H9 (cell line): ENCODE measurements around the gene CHRDL1. TPM values are rescaled to one million over a fixed set of nuclear protein-coding genes. Genes with fewer than 3 reads are reported as not detected.

Source experiments
- DNase-seq: peaks from one replicate; pipeline ENCODE4 v3.0.0-alpha.2; 2017
- H2AFZ ChIP-seq: one replicate; pipeline ENCODE4 v1.6.1; 2013; ENCODE audit warnings: mild to moderate bottlenecking, low read length, control low read depth, moderate library complexity
- H2AK5ac ChIP-seq: 2 replicates; pipeline ENCODE4 v1.6.1; 2013; ENCODE audit warnings: low read length, control low read depth, mixed read lengths; ENCODE audit not compliant: insufficient read length
- H2BK120ac ChIP-seq: one replicate; pipeline ENCODE4 v1.6.1; 2013; ENCODE audit warnings: low read depth, mild to moderate bottlenecking, low read length, control low read depth, inconsistent platforms; ENCODE audit not compliant: poor library complexity, severe bottlenecking
- H2BK12ac ChIP-seq: 2 replicates; pipeline ENCODE4 v1.6.1; 2013; ENCODE audit warnings: low read length, control low read depth, mixed read lengths, low read depth; ENCODE audit not compliant: insufficient read length
- H2BK15ac ChIP-seq: 2 replicates; pipeline ENCODE4 v1.6.1; 2013; ENCODE audit warnings: low read depth, low read length, control low read depth
- H2BK20ac ChIP-seq: one replicate; pipeline ENCODE4 v1.6.1; 2013; ENCODE audit warnings: low read depth, mild to moderate bottlenecking, low read length, control low read depth, inconsistent platforms; ENCODE audit not compliant: poor library complexity, severe bottlenecking
- H2BK5ac ChIP-seq: 2 replicates; pipeline ENCODE4 v1.6.1; 2013; ENCODE audit warnings: low read length, control low read depth, mixed read lengths; ENCODE audit not compliant: insufficient read length
- H3K14ac ChIP-seq: 2 replicates; pipeline ENCODE4 v1.6.1; 2013; ENCODE audit warnings: low read length, control low read depth; ENCODE audit not compliant: insufficient read depth
- H3K18ac ChIP-seq: 2 replicates; pipeline ENCODE4 v1.6.1; 2013; ENCODE audit warnings: low read depth, mild to moderate bottlenecking, mixed read lengths, low read length, control low read depth; ENCODE audit not compliant: insufficient read length
- H3K23ac ChIP-seq: 2 replicates; pipeline ENCODE4 v1.6.1; 2013; ENCODE audit warnings: low read length, control low read depth, mixed read lengths, low read depth; ENCODE audit not compliant: insufficient read length
- H3K23me2 ChIP-seq: 2 replicates; pipeline ENCODE4 v1.6.1; 2013; ENCODE audit warnings: low read depth, mild to moderate bottlenecking, mixed read lengths, low read length, control low read depth; ENCODE audit not compliant: insufficient read length, poor library complexity, severe bottlenecking
- H3K27ac ChIP-seq: 2 replicates; pipeline ENCODE4 v1.5.1; 2013; ENCODE audit warnings: low read length, control low read depth, mixed read lengths, low read depth; ENCODE audit not compliant: insufficient read length
- H3K27me3 ChIP-seq: 2 replicates; pipeline ENCODE4 v1.6.1; 2013; ENCODE audit warnings: low read length, control low read depth, inconsistent platforms; ENCODE audit not compliant: insufficient read depth
- H3K4ac ChIP-seq: 2 replicates; pipeline ENCODE4 v1.6.1; 2013; ENCODE audit warnings: low read depth, mild to moderate bottlenecking, control low read depth, inconsistent platforms, low read length, moderate library complexity
- H3K4me1 ChIP-seq: 2 replicates; pipeline ENCODE4 v1.6.1; 2013; ENCODE audit warnings: low read length, control low read depth, inconsistent platforms; ENCODE audit not compliant: insufficient read depth
- H3K4me2 ChIP-seq: 2 replicates; pipeline ENCODE4 v1.6.1; 2013; ENCODE audit warnings: low read length, control low read depth, mixed read lengths; ENCODE audit not compliant: insufficient read length, insufficient read depth
- H3K56ac ChIP-seq: 2 replicates; pipeline ENCODE4 v1.6.1; 2013; ENCODE audit warnings: low read depth, mild to moderate bottlenecking, mixed read lengths, low read length, control low read depth; ENCODE audit not compliant: insufficient read length
- H3K79me1 ChIP-seq: 2 replicates; pipeline ENCODE4 v1.6.1; 2013; ENCODE audit warnings: low read depth, mild to moderate bottlenecking, moderate library complexity, low read length, control low read depth, inconsistent platforms; ENCODE audit not compliant: insufficient read depth, poor library complexity, severe bottlenecking
- H3K79me2 ChIP-seq: 2 replicates; pipeline ENCODE4 v1.6.1; 2013; ENCODE audit warnings: low read length, control low read depth, inconsistent platforms; ENCODE audit not compliant: insufficient read depth
- H3K9ac ChIP-seq: 2 replicates; pipeline ENCODE4 v1.6.1; 2013; ENCODE audit warnings: low read length, control low read depth, mixed read lengths; ENCODE audit not compliant: insufficient read length; ENCODE audit errors: extremely low read depth
- H3K9me3 ChIP-seq: one replicate; pipeline ENCODE4 v1.6.1; 2013; ENCODE audit warnings: low read depth, low read length, inconsistent platforms; ENCODE audit not compliant: control insufficient read depth
- H3T11ph ChIP-seq: one replicate; pipeline ENCODE4 v1.6.1; 2013; ENCODE audit warnings: mild to moderate bottlenecking, low read length, control low read depth, inconsistent platforms
- H4K20me1 ChIP-seq: one replicate; pipeline ENCODE4 v1.6.1; 2013; ENCODE audit not compliant: control insufficient read depth, insufficient read length, insufficient read depth
- H4K5ac ChIP-seq: 2 replicates; pipeline ENCODE4 v1.6.1; 2013; ENCODE audit warnings: low read depth, mild to moderate bottlenecking, mixed read lengths, low read length, control low read depth; ENCODE audit not compliant: insufficient read length
- H4K8ac ChIP-seq: replicated peaks from 2 replicates; pipeline ENCODE4 v1.6.1; 2013; ENCODE audit warnings: low read length, control low read depth, mixed read lengths, low read depth; ENCODE audit not compliant: insufficient read length
- H4K91ac ChIP-seq: 2 replicates; pipeline ENCODE4 v1.6.1; 2013; ENCODE audit warnings: low read depth, mild to moderate bottlenecking, moderate library complexity, mixed read lengths, low read length, control low read depth; ENCODE audit not compliant: insufficient read length
- H3K27ac Mint-ChIP-seq, 3 experiments: 2 replicates in 2 of 3; 3 replicates in 1 of 3; pipeline ENCODE4 v1.8.0; 2020 to 2021; ENCODE audit warnings: mixed read lengths in 3 of 3, mild to moderate bottlenecking in 1 of 3, moderate library complexity in 1 of 3
- H3K27me3 Mint-ChIP-seq: 2 replicates; pipeline ENCODE4 v1.8.0; 2021; ENCODE audit warnings: low read depth, mild to moderate bottlenecking, moderate library complexity, mixed read lengths
- H3K36me3 Mint-ChIP-seq, 3 experiments: 2 replicates in 2 of 3; 3 replicates in 1 of 3; pipeline ENCODE4 v1.8.0; 2020 to 2021; ENCODE audit warnings: low read depth in 3 of 3, mixed read lengths in 3 of 3; ENCODE audit not compliant: insufficient read depth in 1 of 3
- H3K4me1 Mint-ChIP-seq, 2 experiments: 2 replicates each; pipeline ENCODE4 v1.8.0; 2020; ENCODE audit warnings: mixed read lengths in 2 of 2
- H3K4me3 Mint-ChIP-seq, 2 experiments: 2 replicates in 1 of 2; 3 replicates in 1 of 2; pipeline ENCODE4 v1.8.0; 2020 to 2021; ENCODE audit warnings: mild to moderate bottlenecking in 2 of 2, mixed read lengths in 2 of 2, moderate library complexity in 1 of 2
- H3K9me3 Mint-ChIP-seq, 2 experiments: 2 replicates in 1 of 2; 3 replicates in 1 of 2; pipeline ENCODE4 v1.8.0; 2020; ENCODE audit warnings: mild to moderate bottlenecking in 2 of 2, mixed read lengths in 2 of 2, moderate library complexity in 1 of 2
- WGBS: extraction: QIAGEN DNeasy Blood & Tissue Kit; methylation state at CpG from one replicate; pipeline ENCODE4 v1.1.7; 2013; ENCODE audit warnings: missing lambda C conversion rate, low lambda C conversion rate, mixed read lengths; ENCODE audit not compliant: insufficient read length; ENCODE audit errors: extremely low coverage; 5-methylcytosine and 5-hydroxymethylcytosine counted together
- total RNA-seq: library from RNA; stranded (reverse); gene quantifications from 2 replicates; pipeline ENCODE4 v1.2.1, GENCODE V29; 2021
- TF ChIP-seq, protein P1 (sequence below): fragments of 200-600 bp; sonication (generic); conservative IDR thresholded peaks from 3 replicates; pipeline ENCODE4 v1.8.0; 2021; ENCODE audit warnings: antibody characterized with exemption, mild to moderate bottlenecking

The CHRDL1 gene
- total RNA-seq, 1 experiment from 2014 or later, result 11.8 TPM

DNA sequence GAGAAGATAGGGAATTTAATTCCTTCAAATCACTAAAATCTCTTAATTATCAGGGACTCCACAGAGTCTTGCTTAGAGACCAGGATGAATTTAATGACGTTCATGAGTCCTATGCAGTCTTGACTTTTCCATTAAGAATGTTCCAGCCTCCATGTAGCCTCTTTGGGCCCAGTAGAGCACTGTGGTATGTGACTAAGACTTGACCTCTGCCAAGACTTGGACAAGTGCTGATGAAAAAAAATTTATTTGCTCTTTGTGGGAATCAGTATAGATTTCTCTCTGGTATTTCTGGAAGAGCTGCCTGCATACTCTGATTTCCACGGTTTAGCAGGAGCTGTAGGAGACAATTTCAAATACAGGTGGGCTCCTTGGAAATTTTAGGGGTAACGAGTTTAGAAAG lies 40.6 kb downstream of the CHRDL1 start:
- no peak overlapping the region for H3K4ac ChIP-seq
- H3K18ac ChIP-seq, result no peak overlapping the region
- no peak overlapping the region for H2BK15ac ChIP-seq
- no peak for DNase-seq
- no peak overlapping the region for H3T11ph ChIP-seq
- Mint-ChIP-seq H3K27ac (no peak overlapping the region), H3K4me1 (peaks cover 6 to 8% of the 10 kb centered on the region in 2 experiments), H3K36me3 (peaks cover 3 to 5% (median 5%) of the 10 kb centered on the region in 3 experiments; a peak in 5 of 7 replicates), H3K9me3 (no peaks in the 10 kb centered on the region; a peak in 3 of 5 replicates), H3K4me3 (no peak overlapping the region), H3K27me3 (no peaks in the 10 kb centered on the region)
- no peak overlapping the region for H2BK120ac ChIP-seq
- no peak overlapping the region for H4K5ac ChIP-seq
- H2BK12ac ChIP-seq, result no peak overlapping the region
- WGBS, result no CpG with 5 or more reads among the region's 3 CpGs
- no peak overlapping the region for H4K91ac ChIP-seq
- H3K23me2 ChIP-seq, result no peaks in the 10 kb centered on the region
- no peak overlapping the region for H3K23ac ChIP-seq
- H3K27ac ChIP-seq, result no peak overlapping the region
- H3K14ac ChIP-seq, result no peak overlapping the region
- no peak overlapping the region for H2BK20ac ChIP-seq
- no peak overlapping the region for H2AK5ac ChIP-seq
- H3K79me2 ChIP-seq, result no peaks in the 10 kb centered on the region
- H3K9ac ChIP-seq, result no peak overlapping the region
- H3K27me3 ChIP-seq, result no peaks in the 10 kb centered on the region
- no peak overlapping the region for H3K56ac ChIP-seq
- no peaks in the 10 kb centered on the region for H4K20me1 ChIP-seq
- H2BK5ac ChIP-seq, result no peak overlapping the region
- TF ChIP-seq, protein P1, sequence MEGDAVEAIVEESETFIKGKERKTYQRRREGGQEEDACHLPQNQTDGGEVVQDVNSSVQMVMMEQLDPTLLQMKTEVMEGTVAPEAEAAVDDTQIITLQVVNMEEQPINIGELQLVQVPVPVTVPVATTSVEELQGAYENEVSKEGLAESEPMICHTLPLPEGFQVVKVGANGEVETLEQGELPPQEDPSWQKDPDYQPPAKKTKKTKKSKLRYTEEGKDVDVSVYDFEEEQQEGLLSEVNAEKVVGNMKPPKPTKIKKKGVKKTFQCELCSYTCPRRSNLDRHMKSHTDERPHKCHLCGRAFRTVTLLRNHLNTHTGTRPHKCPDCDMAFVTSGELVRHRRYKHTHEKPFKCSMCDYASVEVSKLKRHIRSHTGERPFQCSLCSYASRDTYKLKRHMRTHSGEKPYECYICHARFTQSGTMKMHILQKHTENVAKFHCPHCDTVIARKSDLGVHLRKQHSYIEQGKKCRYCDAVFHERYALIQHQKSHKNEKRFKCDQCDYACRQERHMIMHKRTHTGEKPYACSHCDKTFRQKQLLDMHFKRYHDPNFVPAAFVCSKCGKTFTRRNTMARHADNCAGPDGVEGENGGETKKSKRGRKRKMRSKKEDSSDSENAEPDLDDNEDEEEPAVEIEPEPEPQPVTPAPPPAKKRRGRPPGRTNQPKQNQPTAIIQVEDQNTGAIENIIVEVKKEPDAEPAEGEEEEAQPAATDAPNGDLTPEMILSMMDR, result no peak
- H3K4me1 ChIP-seq, result 0 out of 2 replicates have a peak, but pooled peaks cover 2% of the 10 kb centered on the region
- H3K9me3 ChIP-seq, result no peaks in the 10 kb centered on the region
- no peak overlapping the region for H2AFZ ChIP-seq
- H4K8ac ChIP-seq, result no peak overlapping the region
- H3K79me1 ChIP-seq, result no peaks in the 10 kb centered on the region
- no peak overlapping the region for H3K4me2 ChIP-seq
